MM.1S (cell line): ENCODE data around the gene MCHR1.

ENCODE experiments used
- EZH2 ChIP-seq: fragments of 300-600 bp; sonication (generic); optimal IDR thresholded peaks from 2 replicates; pipeline ENCODE3; 2017; ENCODE audit warnings: low read depth, mild to moderate bottlenecking, antibody characterized with exemption, low read length, mixed read lengths
- EZH2phosphoT487 ChIP-seq: fragments of 300-600 bp; sonication (generic); IDR thresholded peaks from 2 replicates; pipeline ENCODE4 v1.6.1; 2018; ENCODE audit warnings: antibody characterized with exemption, low read length
- TF ChIP-seq, protein P1 (sequence below): fragments of 300-600 bp; sonication (generic); IDR thresholded peaks from 2 replicates; pipeline ENCODE4 v1.5.1; 2016; ENCODE audit warnings: antibody characterized with exemption, low read length, mixed read lengths

DNA sequence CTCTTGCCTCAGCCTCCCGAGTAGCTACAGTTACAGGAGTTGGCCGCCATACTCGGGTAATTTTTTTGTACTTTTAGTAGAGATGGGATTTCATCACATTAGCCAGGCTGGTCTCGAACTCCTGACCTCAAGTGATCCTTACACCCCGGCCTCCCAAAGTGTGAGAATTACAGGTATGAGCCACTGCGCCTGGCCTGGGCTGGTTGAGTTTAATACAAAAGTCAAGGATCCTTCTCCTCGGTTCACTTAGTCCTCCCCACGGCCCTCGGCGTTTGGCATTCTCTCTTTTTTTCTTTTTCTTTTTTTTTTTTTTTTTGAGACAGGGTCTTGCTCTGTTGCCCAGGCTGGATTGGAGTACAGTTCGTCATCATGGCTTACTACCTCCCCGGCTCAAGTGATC is 33.0 kb downstream of the MCHR1 start:
- TF ChIP-seq, protein P1, sequence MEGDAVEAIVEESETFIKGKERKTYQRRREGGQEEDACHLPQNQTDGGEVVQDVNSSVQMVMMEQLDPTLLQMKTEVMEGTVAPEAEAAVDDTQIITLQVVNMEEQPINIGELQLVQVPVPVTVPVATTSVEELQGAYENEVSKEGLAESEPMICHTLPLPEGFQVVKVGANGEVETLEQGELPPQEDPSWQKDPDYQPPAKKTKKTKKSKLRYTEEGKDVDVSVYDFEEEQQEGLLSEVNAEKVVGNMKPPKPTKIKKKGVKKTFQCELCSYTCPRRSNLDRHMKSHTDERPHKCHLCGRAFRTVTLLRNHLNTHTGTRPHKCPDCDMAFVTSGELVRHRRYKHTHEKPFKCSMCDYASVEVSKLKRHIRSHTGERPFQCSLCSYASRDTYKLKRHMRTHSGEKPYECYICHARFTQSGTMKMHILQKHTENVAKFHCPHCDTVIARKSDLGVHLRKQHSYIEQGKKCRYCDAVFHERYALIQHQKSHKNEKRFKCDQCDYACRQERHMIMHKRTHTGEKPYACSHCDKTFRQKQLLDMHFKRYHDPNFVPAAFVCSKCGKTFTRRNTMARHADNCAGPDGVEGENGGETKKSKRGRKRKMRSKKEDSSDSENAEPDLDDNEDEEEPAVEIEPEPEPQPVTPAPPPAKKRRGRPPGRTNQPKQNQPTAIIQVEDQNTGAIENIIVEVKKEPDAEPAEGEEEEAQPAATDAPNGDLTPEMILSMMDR, result no peak
- TF ChIP-seq EZH2, result no peak
- no peak for TF ChIP-seq EZH2phosphoT487
